Measurements from ENCODE around the gene ASB6. TPM values are rescaled to one million over a fixed set of nuclear protein-coding genes. Genes with fewer than 3 reads are reported as not detected.
"Not testable (repeated sequence)": the region's sequence is repeated elsewhere in the genome, so short reads cannot be mapped to it uniquely, and the experiment has no call there.

The ASB6 gene
- total and polyA plus RNA-seq, 7 donors = 8.4 to 20.8 (median 9.7) TPM

GRCh38 chr9:129639756-129640085 lies 2.2 kb downstream of the ASB6 start:
- Histone ChIP-seq H3K4me1 (peaks cover 0 to 29% (median 24%) of the 10 kb centered on the region in 4 donors), H3K36me3 (peaks cover 1 to 48% (median 34%) of the 10 kb centered on the region in 4 donors), H3K27me3 (no peaks in the 10 kb centered on the region), H3K4me3 (no peak overlapping the region), H3K27ac (peak overlapping the region in 1 of 4 donors; percentile 31), H3K9me3 (no peaks in the 10 kb centered on the region)
- intact Hi-C loops (cut with DNase I) = no loop called here
- DNase-seq = no peak
- 82 to 90% methylated on average over 12 of the region's 12 CpGs for WGBS, 2 donors
- TF ChIP-seq EP300 (IDR thresholded peaks at IDR 0.05) (no peak), POLR2A (IDR thresholded peaks at IDR 0.05) (no peak), CTCF (IDR thresholded peaks at IDR 0.05) (no peak), POLR2AphosphoS5 (IDR thresholded peaks at IDR 0.05) (no peak)

GRCh38 chr9:129639034-129639630 lies 2.8 kb downstream of the ASB6 start:
- H3K36me3 ChIP-seq = peaks cover 7 to 54% (median 40%) of the 10 kb centered on the region in 4 donors
- no peaks in the 10 kb centered on the region for H3K9me3 ChIP-seq
- no peak overlapping the region for H3K27ac ChIP-seq
- H3K4me1 ChIP-seq = peaks cover 0 to 29% (median 24%) of the 10 kb centered on the region in 4 donors
- H3K4me3 ChIP-seq = no peak overlapping the region
- TF ChIP-seq POLR2AphosphoS5 (IDR thresholded peaks at IDR 0.05) = no peak
- no peak for TF ChIP-seq POLR2A (IDR thresholded peaks at IDR 0.05)
- no peak for TF ChIP-seq CTCF (IDR thresholded peaks at IDR 0.05)
- no peak for DNase-seq
- WGBS, 2 donors = 92 to 94% methylated on average over 17 of the region's 17 CpGs
- H3K27me3 ChIP-seq = no peaks in the 10 kb centered on the region
- intact Hi-C loops (cut with DNase I) = no loop called here

- no peak overlapping the region for H3K27ac ChIP-seq
Measured at GRCh38 chr9:129637673-129638439, 4.1 kb downstream of the ASB6 start.

GRCh38 chr9:129637102-129637501 lies 4.8 kb downstream of the ASB6 start:
- Histone ChIP-seq H3K4me1 (peaks cover 0 to 25% (median 22%) of the 10 kb centered on the region in 4 donors), H3K36me3 (peaks cover 14 to 74% (median 48%) of the 10 kb centered on the region in 4 donors), H3K4me3 (no peak overlapping the region), H3K27me3 (no peaks in the 10 kb centered on the region), H3K27ac (no peak overlapping the region), H3K9me3 (no peaks in the 10 kb centered on the region)
- TF ChIP-seq EP300 (IDR thresholded peaks at IDR 0.05) (no peak), POLR2AphosphoS5 (IDR thresholded peaks at IDR 0.05) (no peak), POLR2A (IDR thresholded peaks at IDR 0.05) (no peak), CTCF (IDR thresholded peaks at IDR 0.05) (no peak)
- WGBS, 2 donors = 58 to 64% methylated on average over 9 of the region's 9 CpGs
- intact Hi-C loops (cut with DNase I) = no loop called here
- no peak for DNase-seq

More at GRCh38 chr9:129637673-129638439, 4.1 kb downstream of the ASB6 start:
- peaks cover 0 to 29% (median 24%) of the 10 kb centered on the region in 4 donors for H3K4me1 ChIP-seq
- H3K9me3 ChIP-seq = no peaks in the 10 kb centered on the region
- H3K36me3 ChIP-seq = peaks cover 11 to 67% (median 48%) of the 10 kb centered on the region in 4 donors
- H3K4me3 ChIP-seq = no peak overlapping the region
- no peaks in the 10 kb centered on the region for H3K27me3 ChIP-seq
- DNase-seq = no peak
- intact Hi-C loops (cut with DNase I) = no loop called here
- TF ChIP-seq CTCF (IDR thresholded peaks at IDR 0.05) (no peak), POLR2A (IDR thresholded peaks at IDR 0.05) (no peak), EP300 (IDR thresholded peaks at IDR 0.05) (no peak), POLR2AphosphoS5 (IDR thresholded peaks at IDR 0.05) (no peak)
- 80 to 86% methylated on average over 29 of the region's 29 CpGs for WGBS, 2 donors

GRCh38 chr9:129636343-129636742 lies 5.6 kb downstream of the ASB6 start:
- intact Hi-C loops (cut with DNase I); H3K27me3 ChIP-seq; DNase-seq; H3K4me3 ChIP-seq; H3K27ac ChIP-seq; H3K9me3 ChIP-seq: not testable (repeated sequence)
- Histone ChIP-seq H3K4me1 (peaks cover 0 to 29% (median 22%) of the 10 kb centered on the region in 4 donors), H3K36me3 (peaks cover 14 to 75% (median 48%) of the 10 kb centered on the region in 4 donors)
- WGBS, 2 donors = 90 to 94% methylated on average over 10 of the region's 10 CpGs

All from sigmoid colon (tissue), 7 donors.